Measurements from ENCODE around the gene PPP2R2D.

PPP2R2D gene

DNA sequence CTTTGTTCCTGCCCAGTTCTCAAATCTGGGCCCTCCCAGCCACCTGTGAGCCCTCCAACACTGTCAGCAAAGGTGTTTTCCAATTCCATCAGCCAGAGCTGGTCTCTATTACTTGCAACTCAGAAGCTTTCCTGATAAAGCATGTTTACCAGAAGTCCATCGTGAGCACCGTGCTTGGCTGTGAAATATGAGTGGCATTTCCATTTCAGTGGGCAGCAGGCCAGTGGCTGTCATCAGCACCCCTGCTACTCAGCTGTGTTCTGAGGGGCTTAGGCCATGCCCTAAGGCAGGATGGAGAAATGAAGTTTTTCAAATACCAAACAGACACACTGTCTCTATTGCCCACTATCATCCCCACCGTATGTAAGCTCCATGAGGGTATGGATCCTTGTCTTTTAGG, 93.6 kb downstream of the PPP2R2D start:
- no peak for DNase-seq (ENCODE audit: extremely low read depth in 1 of 2, low read depth in 1 of 2)

DNA sequence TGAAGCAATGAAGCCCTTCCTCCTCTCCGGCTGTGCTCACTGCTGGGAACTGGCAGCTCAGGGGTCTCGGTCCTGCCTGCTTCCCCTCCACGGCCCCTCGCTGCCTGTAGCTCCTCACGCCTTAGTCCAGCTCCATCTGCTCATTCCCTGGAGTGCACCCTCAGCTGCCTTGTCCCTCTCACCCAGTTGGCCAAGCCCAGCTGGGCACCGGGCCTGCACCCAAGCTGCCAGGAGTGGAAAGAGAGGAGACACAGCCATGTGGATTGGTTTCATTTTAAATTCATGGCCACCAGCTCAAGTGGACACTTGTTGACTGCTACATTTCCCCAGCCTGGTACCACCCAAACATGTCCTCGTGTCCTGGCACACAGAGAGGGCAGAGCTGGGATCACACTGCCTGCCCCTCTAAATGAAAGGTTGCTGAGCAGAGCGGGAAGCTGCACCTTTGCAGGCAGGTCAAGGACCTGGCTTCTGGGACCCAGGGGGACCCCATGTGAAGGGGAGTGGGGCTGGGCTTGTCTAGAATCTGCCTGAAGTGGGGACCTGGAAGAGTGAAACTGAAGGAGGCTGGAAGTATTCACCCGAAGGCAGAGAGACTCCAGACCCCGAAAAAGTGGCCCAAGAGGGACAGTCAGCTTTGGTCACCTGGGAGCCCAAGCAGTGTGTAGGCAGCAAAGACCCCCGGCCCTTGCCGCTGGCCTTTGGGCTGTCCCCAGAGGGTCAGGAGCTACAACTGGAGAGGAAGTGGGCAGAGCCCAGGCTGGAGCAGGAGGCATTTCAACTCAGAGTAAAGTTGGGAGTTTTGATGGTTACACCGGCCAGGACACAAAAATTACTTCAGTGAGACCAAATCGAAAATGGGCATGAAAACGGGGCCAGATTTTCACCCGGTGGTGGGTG, 95.9 kb downstream of the PPP2R2D start:
- DNase-seq (ENCODE audit: extremely low read depth in 1 of 2, low read depth in 1 of 2), result no peak

DNA sequence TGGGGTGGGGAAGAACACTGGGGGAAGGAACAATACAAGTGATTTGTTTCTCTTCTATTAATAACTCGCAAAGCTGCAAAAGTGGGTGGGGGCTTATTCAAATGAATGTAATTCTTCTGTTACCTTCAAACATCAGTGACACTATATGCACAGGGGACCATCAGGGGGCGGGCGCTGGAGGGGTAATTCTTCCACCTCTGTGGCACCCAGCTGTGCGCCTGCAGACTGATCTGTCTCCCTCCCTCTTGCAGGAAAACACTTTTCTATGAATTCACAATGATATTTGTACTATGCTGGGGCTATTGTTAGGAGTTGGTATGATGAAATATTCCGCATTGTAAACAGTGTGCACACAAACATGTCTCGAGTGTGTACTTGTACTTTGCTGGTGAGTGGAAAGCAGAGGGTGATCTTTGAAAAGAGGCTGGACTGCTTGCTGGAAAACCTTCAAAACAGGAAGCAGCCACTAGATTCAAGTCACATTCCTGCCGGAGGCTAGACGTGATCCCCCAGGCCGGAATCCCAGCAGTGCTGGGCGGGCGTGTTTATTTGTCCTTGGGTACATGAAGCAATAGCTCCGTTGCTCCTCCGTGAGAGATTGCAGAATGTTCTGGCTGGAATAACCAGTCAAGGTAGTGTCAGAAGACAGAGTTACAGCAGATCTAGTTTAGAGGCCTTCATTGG, 96.7 kb downstream of the PPP2R2D start:
- DNase-seq (ENCODE audit: extremely low read depth in 1 of 2, low read depth in 1 of 2), result no peak

DNA sequence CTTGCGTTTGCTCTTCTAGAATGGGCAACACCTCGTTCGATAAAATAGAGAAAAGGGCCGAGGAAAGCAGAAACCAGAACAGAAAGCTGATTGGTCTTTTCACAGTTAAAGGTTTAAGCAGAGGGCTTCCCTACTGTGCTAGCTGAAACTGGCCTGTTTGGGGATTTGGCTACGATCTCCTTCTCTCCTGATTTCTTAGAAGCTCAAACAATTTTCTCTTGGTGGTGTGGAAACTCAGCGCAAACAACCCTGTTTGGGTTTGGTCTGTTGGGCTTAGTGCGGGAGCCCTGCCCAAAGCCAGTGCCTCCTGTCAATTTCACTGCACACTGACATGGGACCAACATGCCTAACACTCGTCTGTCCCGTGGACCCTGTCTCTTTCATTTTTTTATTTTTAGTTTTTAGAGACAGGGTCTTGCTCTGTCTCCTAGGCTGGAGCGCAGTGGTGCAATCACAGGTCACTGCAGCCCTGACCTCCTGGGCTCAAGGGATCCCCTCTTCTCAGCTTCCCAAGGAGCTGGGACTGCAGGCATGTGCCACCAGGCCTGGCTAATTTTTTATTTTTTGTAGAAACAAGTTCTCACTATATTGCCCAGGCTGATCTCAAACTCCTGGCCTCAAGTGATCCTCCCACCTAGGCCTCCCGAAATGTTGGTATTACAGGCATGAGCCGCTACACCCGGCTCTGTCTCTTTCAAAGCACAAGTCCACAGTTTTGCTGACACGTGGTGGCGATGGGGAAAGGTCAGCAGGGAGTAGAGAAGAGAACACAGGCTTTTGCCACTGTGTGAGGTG, 97.4 kb downstream of the PPP2R2D start:
- DNase-seq (ENCODE audit: extremely low read depth in 1 of 2, low read depth in 1 of 2), result no peak

DNA sequence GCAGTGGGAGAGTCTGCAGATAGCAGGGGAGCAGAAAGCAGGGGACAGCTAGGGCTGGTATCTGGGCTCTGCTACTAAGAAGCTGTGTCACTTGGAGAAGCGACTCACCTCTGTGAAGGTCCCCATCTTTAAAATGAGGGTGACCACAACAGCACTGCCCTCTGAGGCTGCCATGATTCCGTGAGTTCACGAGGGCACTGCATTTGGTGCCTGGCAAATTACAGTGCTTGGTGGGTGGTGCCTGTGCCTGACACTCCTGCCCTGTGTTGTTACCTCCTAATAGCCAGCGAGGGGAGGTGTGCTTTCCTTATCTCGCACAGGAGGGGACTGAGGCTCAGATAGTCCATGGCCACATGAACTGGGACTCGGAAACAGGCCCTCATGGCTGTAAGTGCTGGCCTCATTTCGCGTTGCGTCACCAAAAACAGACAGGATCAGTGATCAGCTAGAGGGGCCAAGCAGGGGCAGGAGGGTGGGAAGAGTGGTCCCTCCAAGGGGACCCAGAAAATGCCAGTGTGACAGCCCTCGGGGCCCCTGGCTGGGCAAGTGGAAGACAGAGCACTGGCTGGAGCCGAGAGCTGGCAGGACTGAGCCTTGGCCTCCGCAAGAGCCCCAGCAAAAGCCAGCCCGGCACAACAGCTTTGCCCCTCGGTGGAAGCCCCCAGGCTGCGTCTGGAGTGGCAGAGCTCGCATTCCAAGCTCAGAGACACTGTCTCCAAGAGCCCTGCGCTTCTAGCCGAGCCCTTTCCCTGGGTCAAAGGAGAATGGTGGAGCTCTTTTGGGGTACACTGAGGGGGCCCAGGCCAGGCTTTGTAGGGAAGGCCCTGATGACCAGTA, 98.3 kb downstream of the PPP2R2D start:
- no peak for DNase-seq (ENCODE audit: extremely low read depth in 1 of 2, low read depth in 1 of 2)

DNA sequence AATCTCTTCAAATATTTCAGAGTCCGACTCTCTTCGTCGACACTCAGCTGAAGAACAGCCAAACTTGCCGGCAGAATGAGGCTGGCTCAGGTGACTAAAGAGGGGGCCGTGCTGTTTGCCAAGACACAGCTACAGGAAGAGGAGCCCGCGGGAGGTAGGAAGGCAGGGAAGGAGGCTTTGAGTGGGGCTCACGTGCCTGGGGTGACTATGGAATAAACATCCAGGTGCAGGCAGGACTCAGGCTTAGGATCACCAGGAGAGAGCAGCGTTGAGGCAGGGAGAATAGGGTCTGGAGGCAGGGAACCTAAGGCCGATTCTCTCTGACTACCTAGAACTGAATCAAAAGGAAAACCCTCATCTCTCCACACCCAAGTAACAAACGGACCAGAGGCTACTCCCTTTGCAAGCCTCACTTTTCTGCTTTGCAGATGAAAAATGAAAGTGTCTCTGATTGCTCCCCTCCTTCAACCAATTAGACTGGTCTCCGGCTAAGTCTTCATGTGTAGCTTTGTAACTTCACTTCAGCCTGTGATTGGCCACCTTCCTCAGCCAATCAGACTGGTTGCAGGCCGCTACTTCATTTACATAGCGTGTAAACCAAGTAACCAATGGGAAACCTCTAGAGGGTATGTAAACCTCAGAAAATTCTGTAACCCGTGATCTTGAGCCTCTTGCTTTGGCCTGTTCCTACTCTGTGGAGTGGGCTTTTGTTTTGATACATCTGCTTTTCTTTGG, 100.6 kb downstream of the PPP2R2D start:
- no peak for DNase-seq (ENCODE audit: extremely low read depth in 1 of 2, low read depth in 1 of 2)

DNA sequence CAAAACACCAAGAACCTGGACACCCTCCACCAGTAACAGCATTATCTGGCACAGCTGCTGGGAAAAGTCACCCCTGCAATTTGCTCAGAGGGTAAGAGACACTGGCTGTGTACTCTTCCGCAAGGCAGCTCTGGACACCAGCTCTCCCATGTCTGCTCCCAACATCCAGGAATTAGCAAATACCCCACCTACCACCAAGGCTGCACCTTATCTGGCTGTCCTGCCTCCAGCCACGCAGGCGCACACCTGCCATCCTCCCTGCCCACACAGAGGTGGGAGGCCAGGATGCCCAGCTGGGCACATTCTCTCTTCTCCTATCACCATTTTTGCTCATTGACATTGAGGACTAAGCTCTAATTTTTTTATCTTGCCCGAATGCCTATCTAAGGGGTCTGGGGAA, 101.2 kb downstream of the PPP2R2D start:
- DNase-seq (ENCODE audit: extremely low read depth in 1 of 2, low read depth in 1 of 2), result no peak

DNA sequence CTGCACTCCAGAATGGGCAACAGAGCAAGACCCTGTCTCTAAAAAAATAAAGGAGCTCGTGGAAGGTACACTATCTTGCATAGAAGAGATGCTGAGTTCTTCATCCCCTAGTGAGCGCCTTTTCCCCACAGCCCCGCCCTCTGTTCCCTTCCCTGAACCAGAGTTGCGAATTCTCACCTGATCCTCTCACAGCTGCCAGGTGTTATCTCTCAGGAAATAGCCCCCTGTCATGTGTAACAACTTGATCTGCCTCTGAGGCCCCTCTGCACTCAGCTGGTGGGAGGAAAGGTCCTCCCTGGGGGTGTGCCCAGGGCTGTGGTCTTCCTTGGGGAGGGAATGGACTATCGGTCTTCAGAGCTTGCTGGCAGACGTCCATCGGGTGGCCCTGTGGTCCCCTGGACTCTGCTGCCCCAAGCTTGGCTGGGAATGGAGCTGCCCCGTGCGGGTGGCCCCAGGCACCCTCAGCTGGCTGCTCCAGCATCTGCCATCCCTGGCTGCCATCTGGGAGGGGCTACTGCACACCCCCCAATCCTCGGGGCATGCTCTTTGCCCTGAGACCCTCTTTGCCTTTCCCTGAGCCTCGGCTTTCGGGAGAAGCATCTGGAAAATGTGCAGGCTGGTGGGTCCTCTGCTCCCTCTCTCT, 102.6 kb downstream of the PPP2R2D start:
- DNase-seq (ENCODE audit: extremely low read depth in 1 of 2, low read depth in 1 of 2), result no peak

DNA sequence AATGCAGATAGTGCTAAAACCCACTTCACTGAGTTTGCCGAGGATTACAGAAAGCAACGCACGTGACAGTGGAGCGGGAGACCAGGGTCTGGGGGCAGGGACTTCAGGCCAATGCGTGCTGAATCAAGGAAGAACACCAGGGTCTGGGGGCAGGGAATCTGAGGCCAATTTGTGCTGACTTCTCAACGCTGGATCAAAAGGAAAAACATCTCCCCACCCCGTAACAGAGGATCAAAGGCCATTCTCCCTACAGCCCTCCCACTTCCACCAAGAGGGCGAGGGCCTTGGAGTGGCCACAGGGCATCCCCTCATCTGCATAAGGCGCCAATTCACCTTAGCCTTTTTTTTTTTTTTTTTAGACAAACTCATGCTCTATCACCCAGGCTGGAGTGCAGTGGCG, 103.2 kb downstream of the PPP2R2D start:
- DNase-seq (ENCODE audit: extremely low read depth in 1 of 2, low read depth in 1 of 2), result no peak

DNA sequence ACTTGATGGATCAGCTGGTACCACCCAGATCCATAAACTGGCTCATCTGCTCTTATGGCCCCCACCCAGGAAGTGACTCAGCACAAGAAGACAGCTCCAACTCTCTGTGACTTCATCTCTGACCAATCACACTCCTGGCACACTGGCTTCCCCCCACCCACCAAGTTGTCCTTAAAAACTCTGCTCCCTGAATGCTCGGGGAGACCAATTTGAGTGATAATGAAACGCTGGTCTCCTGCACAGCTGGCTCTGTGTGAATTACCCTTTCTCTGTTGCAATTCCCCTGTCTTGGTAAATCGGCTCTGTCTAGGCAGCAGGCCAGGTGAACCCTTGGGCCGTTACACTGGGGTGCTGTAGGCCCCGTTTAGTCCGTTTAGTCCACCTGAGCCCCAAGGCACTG, 104.3 kb downstream of the PPP2R2D start:
- no peak for DNase-seq (ENCODE audit: extremely low read depth in 1 of 2, low read depth in 1 of 2)

DNA sequence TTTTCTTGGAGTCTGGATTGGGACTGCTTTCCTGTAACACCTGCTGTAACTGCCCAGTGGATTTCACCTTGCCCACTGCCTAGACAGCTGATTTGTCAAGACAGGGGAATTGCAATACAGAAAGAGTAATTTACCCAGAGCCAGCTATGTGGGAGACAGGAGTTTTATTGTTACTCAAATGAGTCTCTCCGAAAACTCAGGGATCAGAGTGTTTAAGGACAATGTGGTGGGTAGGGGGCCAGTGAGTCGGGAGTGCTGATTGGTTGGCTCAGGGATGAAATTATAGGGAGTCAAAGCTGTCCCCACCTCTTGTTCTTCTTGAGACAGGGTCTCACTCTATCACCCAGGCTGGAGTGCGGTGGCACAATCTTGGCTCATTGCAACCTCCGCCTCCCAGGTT, 106.2 kb downstream of the PPP2R2D start:
- DNase-seq (ENCODE audit: extremely low read depth in 1 of 2, low read depth in 1 of 2), result no peak

DNA sequence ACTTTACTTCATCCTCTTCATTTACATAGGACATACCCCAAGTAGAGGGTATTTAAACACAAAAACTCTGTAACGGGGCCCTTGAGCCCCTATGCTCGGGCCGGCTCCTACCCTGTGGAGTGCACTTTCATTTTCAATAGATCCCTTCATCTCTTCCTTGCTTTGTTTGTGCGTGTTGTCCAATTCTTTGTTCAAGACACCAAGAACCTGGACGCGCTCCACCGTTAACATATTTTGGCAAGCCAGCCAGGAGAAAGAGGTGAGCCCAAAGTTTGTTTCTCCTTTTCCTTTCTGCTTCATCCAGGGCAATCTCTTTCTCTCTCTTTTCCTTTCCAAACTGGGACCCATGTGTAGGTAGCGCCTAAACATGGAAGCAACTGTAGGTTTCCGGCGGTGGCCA, 106.9 kb downstream of the PPP2R2D start:
- no peak for DNase-seq (ENCODE audit: extremely low read depth in 1 of 2, low read depth in 1 of 2)
